ENCODE data around the gene CYP2W1.

The CYP2W1 gene

GRCh38 chr7:983616-984071 is 663 bp downstream of the CYP2W1 start:
- DNase-seq (ENCODE audit: low spot score) = no peak

- DNase-seq (ENCODE audit: low spot score) = no peak
These were observed 1.6 kb downstream of the CYP2W1 start for GRCh38 chr7:984361-985126.

DNA sequence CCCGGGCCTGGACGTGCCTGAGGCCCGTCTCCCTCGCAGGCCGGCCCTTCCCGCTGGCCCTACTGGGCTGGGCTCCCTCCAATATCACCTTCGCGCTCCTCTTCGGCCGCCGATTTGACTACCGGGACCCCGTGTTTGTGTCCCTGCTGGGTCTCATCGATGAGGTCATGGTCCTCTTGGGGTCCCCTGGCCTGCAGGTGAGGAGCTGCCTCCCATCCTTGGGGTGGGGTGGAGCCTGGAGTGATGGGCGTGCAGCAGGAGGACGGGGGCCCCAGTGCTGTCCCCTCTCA is 2.1 kb downstream of the CYP2W1 start:
- no peak for DNase-seq (ENCODE audit: low spot score)

- peak; percentile 39 for DNase-seq (ENCODE audit: low spot score)
These were observed 3.1 kb downstream of the CYP2W1 start for GRCh38 chr7:985915-986741.

DNA sequence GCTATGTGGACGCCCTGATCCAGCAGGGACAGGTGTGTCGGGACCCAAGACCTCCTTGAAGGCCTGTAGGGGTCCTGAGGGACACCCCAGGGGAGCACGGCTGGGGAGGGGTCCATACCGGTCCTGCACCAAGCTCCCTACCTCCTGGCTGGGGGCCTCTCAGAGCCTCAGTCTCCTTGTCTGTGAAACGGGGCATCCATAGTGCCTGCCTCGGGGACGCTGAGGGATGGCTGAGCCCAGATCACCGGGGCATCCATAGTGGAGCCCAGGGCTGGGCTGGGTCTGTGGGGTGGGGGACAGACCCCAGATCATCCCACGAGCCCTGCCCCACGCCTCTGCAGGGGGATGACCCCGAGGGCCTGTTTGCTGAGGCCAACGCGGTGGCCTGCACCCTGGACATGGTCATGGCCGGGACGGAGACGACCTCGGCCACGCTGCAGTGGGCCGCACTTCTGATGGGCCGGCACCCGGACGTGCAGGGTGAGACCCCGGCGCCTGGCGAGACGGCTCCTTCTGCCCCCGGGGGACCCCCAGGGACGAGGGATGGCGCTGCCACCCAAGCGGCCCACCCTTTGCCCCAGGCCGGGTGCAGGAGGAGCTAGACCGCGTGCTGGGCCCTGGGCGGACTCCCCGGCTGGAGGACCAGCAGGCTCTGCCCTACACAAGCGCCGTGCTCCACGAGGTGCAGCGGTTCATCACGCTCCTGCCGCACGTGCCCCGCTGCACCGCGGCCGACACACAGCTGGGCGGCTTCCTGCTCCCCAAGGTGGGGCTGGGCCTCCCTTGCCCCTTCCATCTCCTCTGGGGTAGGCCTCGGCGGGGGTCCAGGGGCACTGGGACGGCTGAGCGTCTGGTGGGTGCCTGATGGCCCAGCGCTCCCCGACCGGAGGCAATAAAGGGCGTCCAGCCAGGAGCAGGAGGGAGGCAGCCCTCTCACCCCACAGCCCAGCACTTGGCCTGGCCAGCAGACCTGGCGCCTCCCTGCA is 4.1 kb downstream of the CYP2W1 start:
- DNase-seq (ENCODE audit: low spot score) = no peak

DNA sequence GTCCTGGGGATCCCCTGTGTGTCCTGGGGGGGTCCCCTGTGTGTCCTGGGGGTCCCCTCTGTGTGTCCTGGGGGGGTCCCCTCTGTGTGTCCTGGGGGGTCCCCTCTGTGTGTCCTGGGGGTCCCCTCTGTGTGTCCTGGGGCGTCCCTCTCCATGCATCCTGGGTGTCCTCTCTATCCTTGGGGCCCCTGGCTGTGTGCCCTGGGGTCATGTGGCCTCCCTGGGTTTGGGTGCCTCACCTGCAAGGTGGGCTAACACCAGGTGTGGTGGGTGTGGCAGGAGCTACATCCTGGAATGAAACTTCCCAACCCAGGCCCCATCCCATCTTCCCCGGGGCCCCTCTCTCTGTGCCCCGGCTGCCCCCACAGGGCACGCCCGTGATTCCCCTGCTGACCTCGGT is 4.9 kb downstream of the CYP2W1 start:
- no peak for DNase-seq (ENCODE audit: low spot score)

- no peak for DNase-seq (ENCODE audit: low spot score)
These were observed 5.5 kb downstream of the CYP2W1 start for GRCh38 chr7:988426-988911.

DNA sequence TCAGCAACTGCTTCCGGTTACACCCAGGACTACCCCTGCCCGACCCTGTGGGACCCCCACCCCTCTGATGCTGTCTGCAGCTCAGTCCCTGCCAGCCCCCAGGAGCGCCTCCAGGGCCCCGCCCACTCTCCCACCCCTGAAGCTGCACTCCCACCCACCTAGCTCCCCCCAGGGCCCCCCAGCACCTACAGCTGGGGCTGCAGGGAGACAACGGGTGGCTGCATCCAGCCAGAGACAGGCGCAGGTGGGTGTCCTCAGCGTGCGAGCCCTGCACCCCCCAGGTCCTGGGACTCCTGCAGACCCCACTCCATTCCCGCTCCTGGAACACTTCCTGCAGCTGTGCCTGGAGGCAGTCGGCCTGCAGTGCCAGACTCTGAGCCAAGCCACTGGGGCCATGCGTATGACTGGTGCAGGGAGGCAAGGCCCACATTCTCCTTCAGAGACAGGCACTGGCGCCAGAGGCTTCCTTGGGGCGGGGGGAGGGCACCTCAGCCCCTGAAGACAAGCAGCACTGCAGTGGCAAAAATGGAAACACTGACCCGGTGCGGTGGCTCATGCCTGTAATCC is 6.1 kb downstream of the CYP2W1 start:
- no peak for DNase-seq (ENCODE audit: low spot score)

GRCh38 chr7:990352-990932 is 7.5 kb downstream of the CYP2W1 start:
- no peak for DNase-seq (ENCODE audit: low spot score)

- DNase-seq (ENCODE audit: low spot score) = no peak
These were observed 8.2 kb downstream of the CYP2W1 start for GRCh38 chr7:990933-991728.

DNA sequence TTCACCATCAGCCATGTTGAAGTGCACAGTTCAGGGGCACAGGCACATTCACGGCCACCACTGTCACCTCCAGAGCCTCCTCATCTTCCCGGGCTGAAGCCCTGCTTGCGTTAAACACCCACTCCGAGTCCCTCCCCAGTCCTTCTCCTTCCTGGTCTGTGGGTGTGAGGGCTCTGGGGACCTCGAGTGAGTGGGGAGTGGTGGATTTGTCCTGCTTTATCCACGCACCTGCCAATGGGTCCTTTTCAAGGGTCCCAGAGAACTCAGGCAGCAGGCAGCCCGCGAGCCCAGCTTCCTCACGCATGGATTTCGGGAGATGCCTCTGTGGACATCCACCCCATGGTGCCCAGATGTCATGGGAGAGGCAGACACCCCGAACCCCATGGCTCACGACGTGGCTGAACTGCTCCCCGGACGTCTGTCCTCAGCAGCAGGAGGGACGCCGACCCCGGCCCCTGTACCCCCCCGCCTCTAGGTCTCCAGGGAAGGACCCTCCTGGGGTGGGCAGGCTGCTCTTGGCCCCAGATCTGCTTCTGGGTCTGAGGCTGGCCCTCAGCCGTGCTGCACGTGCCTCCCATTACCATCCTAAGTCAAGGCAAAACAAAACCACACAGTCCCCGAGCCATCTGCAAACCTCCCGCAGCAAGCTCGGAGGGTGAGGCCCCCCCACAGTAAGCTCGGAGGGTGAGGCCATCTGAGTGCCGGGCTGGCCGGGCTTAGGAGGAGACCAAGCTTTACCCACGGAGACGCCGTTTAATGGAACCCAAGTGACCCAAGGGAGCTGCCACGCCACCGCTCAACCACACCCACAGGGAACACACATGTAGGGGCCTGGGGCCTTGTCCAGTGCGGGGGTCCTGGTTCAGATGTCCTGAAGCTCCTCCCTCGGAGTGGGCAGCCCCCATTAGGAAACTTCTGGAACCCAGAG is 9.0 kb downstream of the CYP2W1 start:
- DNase-seq (ENCODE audit: low spot score) = no peak

DNA sequence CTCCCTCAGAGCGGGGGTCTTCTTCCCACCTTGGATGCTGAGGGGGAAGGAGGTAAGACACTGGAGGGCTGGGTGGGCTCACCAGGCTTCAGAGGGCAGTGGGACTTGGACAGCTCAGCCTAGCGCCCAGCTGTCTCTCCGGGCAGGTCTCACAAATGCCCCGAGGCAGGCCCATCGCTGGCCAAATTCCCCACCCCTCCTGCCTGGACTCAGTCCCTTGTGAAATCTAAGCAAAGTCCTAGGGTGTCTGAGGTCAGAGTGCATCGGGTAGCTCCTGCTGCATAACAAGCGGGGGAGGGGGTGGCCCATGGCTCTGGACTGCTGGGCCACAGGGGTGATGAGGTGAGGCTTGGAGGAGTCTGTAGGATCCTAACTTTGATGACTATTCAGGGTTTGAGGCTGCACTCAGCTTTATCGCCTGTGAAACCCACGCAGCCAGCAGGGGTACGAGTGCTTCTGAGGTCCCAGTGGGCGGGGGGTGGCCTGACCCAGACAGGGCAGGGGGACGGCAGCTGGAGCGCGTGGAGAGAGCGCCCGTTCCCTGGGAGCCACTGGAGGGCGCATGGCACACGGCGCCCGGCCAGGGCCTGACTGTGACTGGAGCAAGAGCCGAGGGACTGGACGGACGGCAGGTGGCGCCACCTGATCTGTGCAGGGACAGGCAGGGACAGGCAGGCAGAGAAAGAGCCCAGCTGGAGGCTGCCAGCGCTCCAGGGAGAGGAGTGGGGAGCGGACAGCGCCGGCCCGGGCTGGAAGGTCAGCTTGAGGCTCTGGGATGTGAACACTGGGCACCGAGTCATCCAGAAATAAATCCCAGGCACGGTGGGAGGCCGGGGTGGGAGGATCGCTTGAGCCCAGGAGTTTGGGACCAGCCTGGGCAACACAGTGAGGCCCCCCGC is 10.0 kb downstream of the CYP2W1 start:
- peak; percentile 92 for DNase-seq (ENCODE audit: low spot score)

DNA sequence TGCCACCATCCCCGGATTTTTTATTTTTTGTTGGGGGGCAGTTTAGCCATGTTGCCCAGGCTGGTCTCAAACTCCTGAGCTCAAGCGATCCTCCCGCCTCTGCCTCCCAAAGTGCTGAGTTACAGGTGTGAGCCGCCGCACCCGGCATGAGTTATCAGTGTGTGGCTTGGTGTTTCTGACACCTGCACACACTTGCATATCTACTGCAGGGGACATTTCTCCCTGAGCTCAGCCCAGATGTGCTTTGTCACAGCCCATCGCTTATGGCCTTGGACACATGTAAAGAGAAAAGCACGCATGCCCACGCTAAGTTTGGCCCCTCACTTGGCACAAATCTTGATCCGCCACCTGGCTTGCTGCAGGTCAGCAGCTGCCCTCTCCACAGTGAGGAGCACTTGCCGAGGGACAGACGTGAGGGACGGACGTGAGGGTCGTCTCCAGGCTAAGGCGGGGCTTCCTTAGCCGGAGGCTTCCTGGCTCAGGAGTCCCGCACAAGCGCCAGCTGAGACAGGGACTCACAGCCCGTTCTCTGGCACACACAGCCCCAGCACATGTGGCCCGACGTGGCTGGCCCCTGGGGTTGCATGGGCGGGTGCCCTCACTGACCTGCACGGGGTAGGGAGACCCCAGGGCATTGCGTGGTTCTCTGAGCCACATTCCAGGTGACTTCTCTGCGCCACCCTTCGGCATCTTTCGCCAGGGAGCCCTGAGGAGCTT is 11.8 kb downstream of the CYP2W1 start:
- no peak for DNase-seq (ENCODE audit: low spot score)

- no peak for DNase-seq (ENCODE audit: low spot score)
These were observed 12.6 kb downstream of the CYP2W1 start for GRCh38 chr7:995571-995970.

GRCh38 chr7:996079-996872 is 13.3 kb downstream of the CYP2W1 start:
- no peak for DNase-seq (ENCODE audit: low spot score)

DNA sequence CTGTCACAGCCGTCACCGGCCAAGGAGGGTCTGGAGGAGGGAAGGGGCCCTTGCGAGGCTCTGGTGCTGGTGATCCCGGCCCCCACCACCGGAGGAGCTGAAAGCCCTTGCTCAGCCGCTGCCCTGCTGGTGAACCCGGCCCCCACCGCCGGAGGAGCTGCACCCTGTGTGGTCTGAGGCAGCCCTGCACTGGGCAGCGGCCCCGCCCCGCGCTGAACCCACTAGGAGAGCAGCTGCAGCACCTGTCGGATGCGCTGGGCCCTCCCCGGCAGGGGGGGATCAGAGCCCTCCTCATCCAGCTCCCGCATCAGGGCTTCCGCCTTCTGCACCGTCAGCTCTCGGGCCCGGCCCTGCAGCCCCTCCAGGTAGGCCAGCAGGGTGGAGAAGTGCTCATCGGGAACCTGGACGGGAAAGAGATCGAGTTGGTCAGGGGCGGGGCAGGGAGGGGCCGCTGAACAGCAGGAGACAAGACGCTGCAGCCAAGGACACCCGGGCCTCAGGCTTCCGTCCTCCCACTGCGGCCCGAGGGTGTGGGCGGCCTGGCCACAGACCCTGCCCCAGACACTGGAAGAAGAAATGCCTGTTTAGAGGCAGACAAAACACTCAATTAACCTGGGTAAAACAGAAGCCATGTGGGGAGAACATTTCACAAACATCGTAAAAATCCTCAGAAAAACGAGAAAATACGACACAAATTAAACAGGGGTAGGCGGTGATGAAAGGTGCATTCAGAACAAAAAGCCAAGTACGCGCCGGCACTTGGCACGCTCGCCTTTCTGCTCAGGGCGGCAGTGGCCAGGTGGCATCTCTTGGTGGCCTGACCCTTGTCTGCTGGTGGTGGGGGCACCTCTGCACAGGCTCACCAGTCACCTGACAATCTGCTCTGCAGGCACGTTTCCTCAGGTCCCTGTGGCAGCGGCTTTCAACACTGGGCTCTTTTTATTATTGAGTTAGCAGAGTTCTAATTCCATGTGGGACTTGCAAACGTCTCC is 14.7 kb downstream of the CYP2W1 start:
- DNase-seq (ENCODE audit: low spot score) = no peak

Data from AG08395 (cell line).